Loucy (cell line): Measurements from ENCODE around the gene GRM5.

Experiments
- CTCF ChIP-seq: fragments of 200-600 bp; sonication (generic); conservative IDR thresholded peaks from 2 replicates; pipeline ENCODE4 v1.5.1; 2014; ENCODE audit warnings: mild to moderate bottlenecking, antibody characterized with exemption, low read length
- EZH2phosphoT487 ChIP-seq: fragments of 200-600 bp; IDR thresholded peaks from 2 replicates; pipeline ENCODE4 v1.6.1; 2018; ENCODE audit warnings: antibody characterized with exemption, mild to moderate bottlenecking, moderate library complexity, borderline replicate concordance

GRCh38 chr11:88886796-88887195, 179.0 kb downstream of the GRM5 start:
- TF ChIP-seq CTCF (peak; percentile 74), EZH2phosphoT487 (no peak)
